ENCODE data around the gene ZRANB3. TPM values are rescaled to one million over a fixed set of nuclear protein-coding genes. Genes with fewer than 3 reads are reported as not detected.
A peak's percentile ranks its signal among the peaks of the same experiment; 100 is the strongest.
"Not testable (repeated sequence)": the region's sequence is repeated elsewhere in the genome, so short reads cannot be mapped to it uniquely, and the experiment has no call there.

ZRANB3 gene
- total and polyA plus RNA-seq, 5 experiments from 2014 or later, result 3.7 to 9.1 (median 6.7) TPM

DNA sequence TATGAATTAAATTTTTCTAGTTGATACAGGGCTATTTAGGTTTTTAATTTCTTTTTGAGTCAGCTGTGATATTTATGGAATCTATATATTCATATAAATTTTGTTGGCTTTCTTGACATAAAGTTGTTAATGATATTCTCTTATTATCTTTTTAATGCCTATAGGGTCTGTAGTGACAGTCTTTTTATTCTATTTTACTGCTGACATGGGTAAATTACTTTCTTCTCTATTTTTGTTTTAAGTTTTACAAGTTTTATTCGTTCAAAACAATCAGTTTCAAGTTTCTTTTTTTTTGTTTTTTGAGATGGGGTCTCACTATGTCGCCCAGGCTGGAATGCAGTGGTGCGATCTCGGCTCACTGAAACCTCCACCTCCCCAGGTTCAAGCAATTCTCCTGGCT lies 226.3 kb downstream of the ZRANB3 start:
- POLR2A ChIA-PET, result no interaction called here
- H3K9me3 Mint-ChIP-seq, result peaks cover 7 to 27% (median 21%) of the 10 kb centered on the region in 9 donors
- ATAC-seq (no peak), DNase-seq (no peak)
- no peak overlapping the region for H3K4me3 Mint-ChIP-seq
- H3K4me1 Mint-ChIP-seq, result no peaks in the 10 kb centered on the region
- H3K36me3 Mint-ChIP-seq, result peaks cover 21 to 50% (median 34%) of the 10 kb centered on the region in 3 donors
- H3K27ac Mint-ChIP-seq, result no peak overlapping the region
- H3K27me3 Mint-ChIP-seq, result no peaks in the 10 kb centered on the region

DNA sequence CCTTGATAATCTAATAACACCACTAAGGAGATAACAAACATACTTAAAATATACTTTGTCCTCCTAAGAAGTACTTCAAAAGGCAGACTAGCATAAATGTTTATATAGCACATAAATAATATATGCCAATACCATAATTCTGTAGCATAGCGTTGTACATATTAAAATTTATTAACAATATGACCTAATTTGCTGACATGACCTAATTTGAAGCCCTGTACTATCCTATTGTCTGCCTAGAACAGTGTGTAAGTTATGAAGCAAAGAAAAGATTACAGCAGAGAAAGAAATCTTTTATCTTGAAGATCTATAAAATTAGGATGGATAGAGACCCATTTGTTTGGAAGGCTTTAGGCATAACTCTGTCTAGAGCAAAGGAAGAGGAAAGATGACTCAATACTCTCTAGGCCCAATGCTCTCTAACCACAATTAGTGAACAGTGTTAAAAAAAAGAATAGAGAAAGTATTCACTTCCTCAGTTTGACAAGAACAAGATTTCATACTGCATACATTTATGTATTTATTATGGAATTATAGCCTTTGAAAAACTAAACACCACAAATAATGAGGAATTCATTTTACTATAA lies 231.3 kb downstream of the ZRANB3 start:
- peaks cover 16 to 59% (median 44%) of the 10 kb centered on the region in 3 donors for H3K36me3 Mint-ChIP-seq
- peaks cover 0 to 46% (median 28%) of the 10 kb centered on the region in 9 donors for H3K9me3 Mint-ChIP-seq
- H3K4me1 Mint-ChIP-seq, result no peaks in the 10 kb centered on the region
- no peaks in the 10 kb centered on the region for H3K27me3 Mint-ChIP-seq
- no peak overlapping the region for H3K27ac Mint-ChIP-seq
- no peak overlapping the region for H3K4me3 Mint-ChIP-seq
- POLR2A ChIA-PET, result no interaction called here
- DNase-seq (no peak), ATAC-seq (no peak)

DNA sequence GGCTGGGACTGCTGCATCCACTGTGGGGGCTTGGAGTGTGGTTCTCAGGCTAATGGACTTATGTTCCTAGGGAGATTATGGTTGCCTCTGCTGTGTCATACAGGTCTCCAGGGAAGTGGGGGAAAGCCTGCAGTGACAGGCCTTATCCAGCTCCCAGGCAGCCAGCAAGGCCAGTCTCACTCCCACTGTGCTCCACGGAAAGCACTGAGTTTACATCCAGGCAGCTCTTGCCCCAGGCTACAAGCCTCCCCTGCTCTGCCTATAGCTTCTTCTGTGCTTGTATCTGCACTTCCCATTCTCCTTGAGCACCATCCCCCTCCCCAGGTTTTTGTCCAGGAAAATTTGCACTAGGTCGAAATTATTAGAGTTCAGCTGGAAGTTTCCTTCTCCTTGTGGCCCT lies 231.9 kb downstream of the ZRANB3 start:
- POLR2A ChIA-PET, result no interaction called here
- H3K36me3 Mint-ChIP-seq, result peaks cover 16 to 58% (median 44%) of the 10 kb centered on the region in 3 donors
- ATAC-seq (no peak), DNase-seq (no peak)
- no peaks in the 10 kb centered on the region for H3K4me1 Mint-ChIP-seq
- no peaks in the 10 kb centered on the region for H3K27me3 Mint-ChIP-seq
- peaks cover 0 to 51% (median 30%) of the 10 kb centered on the region in 9 donors for H3K9me3 Mint-ChIP-seq
- no peak overlapping the region for H3K27ac Mint-ChIP-seq
- H3K4me3 Mint-ChIP-seq, result no peak overlapping the region

DNA sequence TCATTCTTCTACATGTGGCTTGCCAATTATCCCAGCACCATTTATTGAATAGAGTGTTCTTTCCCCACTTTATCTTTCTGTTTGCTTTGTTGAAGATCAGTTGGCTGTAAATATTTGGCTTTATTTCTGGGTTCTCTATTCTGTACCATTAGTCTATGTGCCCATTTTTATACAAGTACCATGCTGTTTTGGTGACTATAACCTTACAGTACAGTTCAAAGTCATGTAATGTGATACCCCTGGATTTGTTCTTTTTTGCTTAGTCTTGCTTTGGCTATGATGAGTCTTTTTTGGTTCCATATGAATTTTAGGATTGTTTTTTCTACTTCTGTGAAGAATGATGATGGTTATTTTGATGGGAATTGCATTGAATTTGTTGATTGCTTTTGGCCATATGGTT lies 243.9 kb downstream of the ZRANB3 start:
- H3K4me1 Mint-ChIP-seq, H3K27ac Mint-ChIP-seq, H3K4me3 Mint-ChIP-seq, ATAC-seq, POLR2A ChIA-PET, H3K27me3 Mint-ChIP-seq, DNase-seq: not testable (repeated sequence)
- H3K9me3 Mint-ChIP-seq, result peaks cover 10 to 56% (median 40%) of the 10 kb centered on the region in 9 donors
- H3K36me3 Mint-ChIP-seq, result peaks cover 7 to 28% (median 20%) of the 10 kb centered on the region in 3 donors

DNA sequence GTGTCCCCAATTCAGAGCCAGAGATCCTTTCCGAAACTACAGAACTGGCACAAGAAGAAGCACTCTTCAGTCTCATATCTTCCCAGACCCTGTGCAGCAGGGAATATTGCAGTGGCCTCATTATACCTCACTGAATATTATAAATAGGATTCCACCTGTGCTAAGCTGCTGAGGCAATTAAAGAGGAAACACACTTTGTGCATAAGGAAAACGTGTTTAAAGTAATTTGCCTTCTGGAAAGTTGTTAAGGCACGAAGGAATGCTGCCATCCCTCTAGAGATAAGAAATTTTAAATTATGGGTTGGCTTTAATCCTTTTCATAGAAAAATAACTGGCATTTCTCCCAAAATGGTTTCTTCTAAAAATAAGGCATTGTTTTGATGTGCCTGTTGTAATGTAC lies 245.6 kb downstream of the ZRANB3 start:
- Mint-ChIP-seq H3K4me1 (no peaks in the 10 kb centered on the region), H3K36me3 (peaks cover 7 to 28% (median 17%) of the 10 kb centered on the region in 3 donors), H3K9me3 (peaks cover 10 to 46% (median 37%) of the 10 kb centered on the region in 9 donors), H3K27me3 (no peaks in the 10 kb centered on the region), H3K27ac (no peak overlapping the region), H3K4me3 (no peak overlapping the region)
- ATAC-seq, result no peak
- POLR2A ChIA-PET, result no interaction called here
- DNase-seq, result no peak

DNA sequence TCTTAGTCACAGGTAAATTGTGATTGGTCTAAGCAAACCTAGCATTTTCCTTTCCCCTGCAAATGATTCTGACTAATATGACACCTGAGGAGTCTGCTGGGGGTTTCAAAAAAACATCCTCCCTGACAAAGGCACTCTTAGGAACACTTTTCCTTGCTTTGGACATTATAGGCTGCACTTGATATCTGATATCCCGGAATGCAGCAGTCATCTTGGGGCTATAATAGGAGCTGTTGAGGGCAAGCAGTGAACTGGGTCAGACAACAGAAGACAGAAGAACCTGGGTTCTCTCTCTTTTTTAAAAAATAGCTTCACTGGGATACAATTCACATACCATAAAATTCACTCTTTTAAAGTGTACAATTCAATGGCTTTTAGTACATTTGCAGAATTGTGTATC lies 249.6 kb downstream of the ZRANB3 start:
- peaks cover 0 to 12% (median 3%) of the 10 kb centered on the region in 3 donors for H3K36me3 Mint-ChIP-seq
- peaks cover 0 to 20% (median 4%) of the 10 kb centered on the region in 9 donors for H3K9me3 Mint-ChIP-seq
- ATAC-seq (no peak), DNase-seq (no peak)
- H3K27ac Mint-ChIP-seq, result no peak overlapping the region
- H3K4me3 Mint-ChIP-seq, result no peak overlapping the region
- H3K27me3 Mint-ChIP-seq, result no peaks in the 10 kb centered on the region
- POLR2A ChIA-PET, result no interaction called here
- H3K4me1 Mint-ChIP-seq, result no peaks in the 10 kb centered on the region

DNA sequence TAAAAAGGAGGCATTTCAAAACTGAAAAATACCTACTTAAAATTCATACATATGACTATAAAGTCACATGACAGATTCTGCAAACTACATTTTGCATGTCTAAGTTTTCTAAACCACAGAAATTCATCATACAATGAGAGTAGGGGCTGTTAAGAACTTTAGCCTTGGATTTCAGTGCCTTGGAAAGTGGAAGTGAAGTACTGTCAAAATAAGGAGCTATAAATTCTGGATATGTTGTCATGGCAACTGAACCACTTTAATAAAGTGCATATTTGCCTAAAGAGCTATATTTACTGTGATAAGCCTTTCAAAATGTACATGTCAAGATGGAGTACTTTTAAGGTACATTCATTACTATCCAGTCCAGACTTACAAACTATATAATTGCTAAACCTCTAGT lies 251.8 kb downstream of the ZRANB3 start:
- peaks cover 0 to 18% (median 9%) of the 10 kb centered on the region in 9 donors for H3K9me3 Mint-ChIP-seq
- peak overlapping the region in 1 of 10 donors; percentile 58 for H3K27ac Mint-ChIP-seq
- no peak overlapping the region for H3K4me3 Mint-ChIP-seq
- DNase-seq, result no peak
- peaks cover 0 to 19% (median 9%) of the 10 kb centered on the region in 3 donors for H3K36me3 Mint-ChIP-seq
- no peaks in the 10 kb centered on the region for H3K27me3 Mint-ChIP-seq
- POLR2A ChIA-PET, result no interaction called here
- H3K4me1 Mint-ChIP-seq, result no peaks in the 10 kb centered on the region
- no peak for ATAC-seq

DNA sequence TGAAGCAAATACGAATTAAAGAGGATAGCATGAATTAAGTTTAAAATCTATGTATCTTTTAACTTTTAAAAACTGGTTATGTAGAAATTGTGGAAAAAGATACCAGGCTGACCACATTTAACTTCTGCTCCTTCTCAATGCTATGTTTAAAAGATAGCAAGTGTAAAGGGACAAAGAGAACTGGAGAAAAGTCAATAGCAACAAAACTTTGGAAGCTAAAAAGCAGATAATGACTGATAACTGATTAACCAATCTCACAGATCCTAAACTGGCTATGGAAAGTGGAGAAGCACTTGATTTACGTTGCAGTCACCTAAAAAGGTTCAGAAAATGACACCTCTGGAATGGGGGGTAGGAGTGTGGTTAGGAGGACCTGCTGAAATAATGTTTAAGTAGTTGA lies 254.5 kb downstream of the ZRANB3 start:
- H3K4me1 Mint-ChIP-seq, result no peaks in the 10 kb centered on the region
- peaks cover 0 to 18% (median 9%) of the 10 kb centered on the region in 9 donors for H3K9me3 Mint-ChIP-seq
- peaks cover 3 to 23% (median 16%) of the 10 kb centered on the region in 3 donors for H3K36me3 Mint-ChIP-seq
- no peak for ATAC-seq
- POLR2A ChIA-PET, result no interaction called here
- no peak overlapping the region for H3K27ac Mint-ChIP-seq
- H3K4me3 Mint-ChIP-seq, result no peak overlapping the region
- no peaks in the 10 kb centered on the region for H3K27me3 Mint-ChIP-seq
- DNase-seq, result no peak

DNA sequence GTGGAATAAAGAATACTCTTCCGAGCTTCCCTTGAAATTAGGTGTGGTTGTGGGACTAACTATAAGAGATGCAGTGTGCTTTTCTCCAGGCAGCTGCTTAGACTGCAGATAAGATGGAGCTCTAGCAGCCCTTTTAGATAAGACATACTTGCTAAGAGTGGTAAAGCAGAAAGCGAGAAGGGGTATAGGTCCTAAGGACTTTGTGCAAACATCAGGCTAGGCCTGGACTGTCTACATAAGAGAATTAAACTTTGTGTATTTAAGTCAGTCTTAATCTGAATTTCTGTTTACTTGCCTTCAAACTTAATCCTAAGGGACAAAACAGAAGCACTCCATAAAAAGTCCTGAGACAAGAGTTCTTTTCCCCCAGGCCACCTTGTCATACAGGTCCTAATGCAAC lies 260.0 kb downstream of the ZRANB3 start:
- Mint-ChIP-seq H3K27me3 (no peaks in the 10 kb centered on the region), H3K9me3 (peaks cover 0 to 7% (median 4%) of the 10 kb centered on the region in 9 donors), H3K4me3 (no peak overlapping the region), H3K27ac (no peak overlapping the region), H3K4me1 (no peaks in the 10 kb centered on the region), H3K36me3 (peaks cover 6 to 10% (median 8%) of the 10 kb centered on the region in 3 donors)
- POLR2A ChIA-PET, result no interaction called here
- DNase-seq, result no peak
- no peak for ATAC-seq

DNA sequence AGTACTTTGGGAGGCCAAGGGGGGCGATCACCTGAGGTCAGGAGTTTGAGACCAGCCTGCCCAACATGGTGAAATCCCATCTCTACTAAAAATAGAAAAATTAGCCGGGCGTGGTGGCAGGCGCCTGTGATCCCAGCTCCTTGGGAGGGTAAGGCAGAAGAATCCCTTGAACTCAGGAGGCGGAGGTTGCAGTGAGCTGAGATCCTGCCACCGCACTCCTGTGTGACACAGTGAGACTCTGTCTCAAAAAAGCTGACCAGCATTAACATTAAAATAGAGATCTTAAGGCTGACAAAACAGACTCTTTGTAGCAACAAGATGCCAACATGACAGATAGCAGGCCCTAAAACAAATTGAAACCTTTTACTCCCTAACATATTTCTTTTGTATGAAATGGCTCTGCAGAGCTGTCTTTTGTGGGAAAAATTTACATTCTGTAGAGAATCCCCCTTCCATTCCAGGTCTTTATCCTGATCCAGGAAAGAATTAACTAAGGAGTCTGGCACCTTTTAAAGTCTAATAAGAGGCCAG lies 265.0 kb downstream of the ZRANB3 start:
- Mint-ChIP-seq H3K27me3 (no peaks in the 10 kb centered on the region), H3K9me3 (no peaks in the 10 kb centered on the region), H3K4me1 (no peaks in the 10 kb centered on the region), H3K4me3 (no peak overlapping the region), H3K27ac (no peak overlapping the region), H3K36me3 (peaks cover 0 to 14% (median 0%) of the 10 kb centered on the region in 3 donors)
- no peak for DNase-seq
- ATAC-seq, result no peak
- POLR2A ChIA-PET, result no interaction called here

DNA sequence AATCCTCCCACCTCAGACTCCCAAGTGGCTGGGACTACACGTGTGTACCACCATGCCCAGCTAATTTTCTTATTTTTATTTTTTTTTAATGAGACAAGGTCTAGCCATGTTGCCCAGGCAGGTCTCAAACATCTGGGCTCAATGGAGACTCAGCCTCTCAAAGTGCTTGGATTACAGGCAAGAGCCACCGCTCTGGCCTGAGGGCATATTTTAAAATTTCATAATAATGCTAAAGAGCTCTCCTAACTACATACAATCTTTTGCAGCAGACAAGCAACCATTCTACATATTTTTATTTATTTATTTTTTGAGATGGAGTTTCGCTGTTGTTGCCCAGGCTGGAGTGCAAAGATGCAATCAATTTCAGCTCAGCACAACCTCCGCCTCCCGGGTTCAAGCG lies 271.9 kb downstream of the ZRANB3 start:
- Mint-ChIP-seq H3K9me3 (peaks cover 0 to 10% (median 2%) of the 10 kb centered on the region in 9 donors), H3K36me3 (peaks cover 4 to 16% (median 7%) of the 10 kb centered on the region in 3 donors), H3K4me3 (no peak overlapping the region), H3K4me1 (no peaks in the 10 kb centered on the region), H3K27ac (no peak overlapping the region), H3K27me3 (peaks cover 0 to 1% (median 0%) of the 10 kb centered on the region in 5 donors)
- ATAC-seq, result no peak
- no peak for DNase-seq
- POLR2A ChIA-PET, result no interaction called here

DNA sequence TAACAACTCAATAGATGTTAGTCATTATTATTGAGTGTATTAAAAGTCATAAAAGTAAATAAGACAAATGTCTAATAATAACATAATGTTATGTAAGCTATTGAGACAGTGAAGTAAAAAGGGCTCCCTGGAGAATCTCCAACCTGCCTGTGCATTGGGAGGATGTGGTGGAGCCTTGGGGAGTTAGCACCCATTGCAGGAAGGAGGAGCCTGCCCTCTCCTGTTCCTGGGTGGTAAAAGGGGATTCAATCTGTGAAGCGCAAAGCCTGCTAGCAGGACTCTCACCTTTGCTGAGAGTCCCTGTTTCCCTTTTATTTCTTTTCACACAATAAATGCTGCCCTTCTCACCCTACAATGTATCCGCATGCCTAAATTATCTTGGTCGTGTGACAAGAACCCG lies 272.8 kb downstream of the ZRANB3 start:
- H3K36me3 Mint-ChIP-seq, result peaks cover under 1 to 18% (median 7%) of the 10 kb centered on the region in 3 donors
- H3K27me3 Mint-ChIP-seq, result peaks cover 0 to 1% (median 0%) of the 10 kb centered on the region in 5 donors
- no peak overlapping the region for H3K27ac Mint-ChIP-seq
- no peaks in the 10 kb centered on the region for H3K4me1 Mint-ChIP-seq
- no peak for DNase-seq
- no peak overlapping the region for H3K4me3 Mint-ChIP-seq
- POLR2A ChIA-PET, result no interaction called here
- H3K9me3 Mint-ChIP-seq, result peaks cover 0 to 10% (median 2%) of the 10 kb centered on the region in 9 donors
- ATAC-seq, result no peak

DNA sequence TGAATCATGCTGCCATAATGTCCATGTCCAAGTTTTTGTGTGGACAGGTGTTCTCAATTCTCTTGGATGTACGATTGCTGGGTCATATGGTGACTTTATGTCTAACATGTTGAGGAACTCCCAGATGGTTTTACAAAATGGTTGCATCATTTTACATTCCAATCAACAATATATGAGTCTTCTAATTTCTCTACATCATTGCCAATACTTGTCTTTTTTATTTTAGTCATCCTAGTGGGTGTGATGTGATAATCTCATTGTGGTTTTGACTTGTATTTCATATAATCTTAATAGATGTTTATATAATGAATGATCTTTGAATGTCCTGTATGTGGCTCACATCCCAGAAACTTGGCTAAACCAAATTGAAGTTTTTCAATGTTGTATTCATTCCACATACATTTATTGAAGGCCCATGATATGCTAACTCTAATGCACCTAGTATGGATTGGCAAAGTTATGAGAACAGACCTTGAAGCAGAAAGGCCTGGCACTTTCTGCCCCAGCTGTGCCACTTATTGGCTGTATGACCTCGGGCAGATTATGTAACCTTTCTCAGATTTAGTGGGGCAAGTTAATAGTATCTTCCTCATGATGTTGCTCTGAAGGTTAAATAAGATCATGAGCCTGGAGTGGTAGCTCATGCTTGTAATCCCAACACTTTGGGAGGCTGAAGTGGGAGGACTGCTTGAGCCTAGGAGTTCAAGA lies 273.5 kb downstream of the ZRANB3 start:
- peaks cover 0 to 1% (median 0%) of the 10 kb centered on the region in 5 donors for H3K27me3 Mint-ChIP-seq
- POLR2A ChIA-PET, result no interaction called here
- no peak overlapping the region for H3K4me3 Mint-ChIP-seq
- H3K36me3 Mint-ChIP-seq, result peaks cover 0 to 20% (median 7%) of the 10 kb centered on the region in 3 donors
- DNase-seq (no peak), ATAC-seq (no peak)
- H3K27ac Mint-ChIP-seq, result no peak overlapping the region
- peaks cover 0 to 10% (median 2%) of the 10 kb centered on the region in 9 donors for H3K9me3 Mint-ChIP-seq
- H3K4me1 Mint-ChIP-seq, result no peaks in the 10 kb centered on the region
